ENCODE measurements around the gene CREB3L1.
A peak's percentile ranks its signal among the peaks of the same experiment; 100 is the strongest.

The CREB3L1 gene

DNA sequence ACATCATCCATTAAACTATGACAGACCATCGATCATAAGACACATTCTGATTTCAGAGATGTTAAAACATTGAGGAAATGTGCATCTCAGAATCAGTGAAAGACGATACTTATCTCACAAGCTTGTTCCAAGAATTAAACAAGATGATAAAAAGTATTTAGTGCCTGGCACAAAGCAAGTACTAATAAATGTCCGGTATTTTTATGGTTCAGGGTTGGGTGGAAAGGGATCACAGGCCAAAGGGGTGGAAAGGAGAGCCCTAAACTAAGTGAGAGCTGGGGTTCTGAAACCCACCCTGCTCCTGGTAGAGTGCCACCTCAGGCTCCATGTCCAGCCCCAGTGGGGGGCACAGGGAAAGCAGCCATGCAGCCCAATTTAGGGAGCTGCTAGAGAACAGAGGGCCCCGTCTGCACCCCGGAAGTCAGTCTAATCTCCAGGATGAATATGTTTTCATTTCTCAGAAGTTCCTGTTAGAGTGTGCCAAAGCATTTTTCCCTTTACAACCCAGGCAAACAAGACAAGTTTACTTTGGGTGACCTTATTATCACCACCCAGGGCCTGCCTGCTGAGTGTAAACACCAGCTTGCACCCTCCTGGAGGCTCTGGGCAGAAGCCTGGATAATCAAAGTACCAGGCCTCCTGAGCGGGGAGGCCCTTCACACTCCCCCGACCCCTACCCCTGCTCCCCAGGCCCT, 3.8 kb upstream of the CREB3L1 start:
- DNase-seq = no peak

DNA sequence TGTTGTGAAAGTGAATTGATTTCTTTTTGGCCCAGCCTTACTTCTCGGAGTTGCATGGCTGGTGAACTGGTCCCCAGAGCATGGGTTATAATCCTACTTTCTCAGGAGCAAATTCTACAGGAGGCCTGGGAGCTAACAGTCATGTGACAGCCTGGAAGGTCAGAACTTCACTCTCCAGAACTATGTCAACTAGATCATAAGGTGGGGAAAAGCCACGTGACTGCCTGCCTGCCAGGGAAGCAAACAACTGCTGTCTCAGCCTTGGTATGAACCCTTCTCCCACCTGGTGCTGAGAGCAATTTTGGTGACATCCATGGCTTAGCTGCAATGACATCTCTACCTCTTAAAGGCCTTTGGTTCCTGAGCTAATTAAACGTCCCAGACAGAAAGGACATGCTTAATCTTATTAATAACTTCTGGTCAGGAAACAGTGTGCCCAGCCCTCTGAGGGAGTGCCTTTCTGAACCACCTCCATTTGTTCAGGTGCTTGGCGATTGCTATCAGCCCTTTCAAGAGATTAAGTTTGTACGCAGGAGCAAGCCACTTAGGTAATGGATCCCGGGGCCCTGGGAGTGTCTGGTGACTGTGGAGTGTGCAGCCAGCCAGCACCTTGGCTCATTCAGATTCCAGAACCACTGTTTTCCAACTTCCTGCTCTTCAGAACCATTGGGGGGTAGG, 1.4 kb upstream of the CREB3L1 start:
- no peak for DNase-seq

DNA sequence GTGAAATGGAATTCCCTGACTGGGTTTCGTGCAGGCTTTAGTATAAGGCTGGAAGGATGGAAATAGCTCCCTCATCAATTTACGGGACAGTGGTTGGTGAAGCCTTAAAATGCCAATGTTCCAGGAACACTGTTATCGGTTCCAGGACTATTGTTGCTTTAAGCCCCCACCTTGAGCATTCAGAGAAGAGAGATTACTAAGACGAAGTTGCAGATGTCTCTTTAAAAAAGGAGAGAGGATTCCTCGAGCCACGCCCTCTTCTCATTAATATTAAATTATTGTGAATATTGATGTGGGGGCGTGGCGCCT, 195 bp upstream of the CREB3L1 start:
- DNase-seq = no peak

DNA sequence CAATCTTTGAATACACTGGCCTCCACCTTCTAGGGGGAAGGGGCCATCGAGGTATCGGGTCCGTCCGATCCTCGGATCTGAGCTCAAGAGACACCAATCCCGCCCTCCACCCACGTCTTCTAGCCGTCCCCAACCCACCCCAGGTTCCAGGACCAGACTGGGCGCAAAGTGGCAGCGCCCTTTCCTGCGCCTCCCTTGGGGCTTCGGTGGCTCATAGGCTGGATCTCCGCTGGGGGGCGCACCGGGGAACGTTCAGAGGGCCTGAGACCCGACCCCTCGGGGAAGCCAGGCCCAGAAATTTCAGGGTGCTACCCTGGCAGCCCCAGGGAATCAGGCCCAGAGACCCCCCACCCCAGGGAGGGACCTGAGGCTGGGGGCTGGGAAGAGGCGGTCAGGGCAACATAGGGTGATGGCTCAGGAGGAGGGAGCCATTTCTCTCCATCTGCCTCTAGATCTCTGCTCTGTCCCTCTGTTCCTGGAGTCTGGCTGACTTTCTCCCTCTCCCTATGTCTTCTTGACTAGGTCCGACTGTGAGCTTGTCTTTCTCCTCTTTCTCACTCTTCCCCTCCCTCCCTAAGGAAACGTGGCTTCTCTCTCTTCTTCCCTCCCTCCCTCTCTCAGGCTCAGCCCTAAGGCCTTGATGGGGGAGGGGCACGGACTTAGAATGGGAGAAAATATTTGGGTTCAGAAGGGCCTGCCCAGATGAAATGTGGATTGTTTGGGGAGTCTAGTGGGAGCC, 1.1 kb downstream of the CREB3L1 start:
- DNase-seq = peak; percentile 64 to 67

DNA sequence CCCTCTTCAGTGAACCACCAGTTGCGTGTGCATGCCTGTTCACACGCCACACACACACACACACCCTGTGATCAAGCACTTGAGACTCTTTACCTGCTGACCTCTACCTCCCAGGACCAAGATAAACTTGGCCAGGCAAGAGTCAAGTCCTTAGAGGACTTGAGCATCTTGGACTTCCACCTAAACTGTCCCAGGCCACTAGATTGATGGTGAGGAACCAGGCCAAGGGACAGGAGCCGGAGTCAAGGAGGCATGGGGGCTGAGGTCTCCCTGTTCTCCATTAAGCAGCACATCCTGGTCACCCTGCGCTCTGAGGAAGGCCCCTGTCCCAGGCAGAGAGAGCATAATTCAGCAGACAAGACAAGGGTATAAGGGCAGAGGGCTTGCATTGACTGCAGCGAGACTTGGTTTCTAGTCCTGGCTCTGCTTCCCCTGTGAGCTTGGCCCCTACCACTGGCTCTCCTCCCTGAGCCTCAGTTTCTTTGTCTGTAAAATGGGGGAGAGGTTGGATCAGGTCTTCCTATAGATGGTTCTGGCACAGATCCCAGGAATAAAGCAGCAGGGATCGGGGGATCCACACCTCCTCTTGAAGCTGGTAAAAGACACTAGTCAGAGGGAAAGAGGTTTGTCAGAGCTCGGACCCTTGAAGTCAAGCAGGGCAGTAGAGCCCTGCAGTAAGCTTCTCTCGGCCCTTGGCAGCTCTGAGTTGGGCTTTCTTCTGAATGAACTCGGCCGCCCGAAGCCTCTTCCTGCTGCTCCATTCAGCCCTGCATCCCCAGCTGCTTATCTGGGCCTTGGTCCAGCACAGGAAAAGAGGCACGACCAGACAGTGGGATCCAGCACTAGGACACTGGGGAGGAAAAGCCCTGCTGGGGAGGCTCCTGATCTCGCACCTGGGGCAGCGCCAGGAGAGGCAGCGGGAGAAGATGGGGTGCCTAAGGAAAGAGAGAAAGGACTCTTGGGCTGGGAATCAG, 2.0 kb downstream of the CREB3L1 start:
- DNase-seq = no peak

DNA sequence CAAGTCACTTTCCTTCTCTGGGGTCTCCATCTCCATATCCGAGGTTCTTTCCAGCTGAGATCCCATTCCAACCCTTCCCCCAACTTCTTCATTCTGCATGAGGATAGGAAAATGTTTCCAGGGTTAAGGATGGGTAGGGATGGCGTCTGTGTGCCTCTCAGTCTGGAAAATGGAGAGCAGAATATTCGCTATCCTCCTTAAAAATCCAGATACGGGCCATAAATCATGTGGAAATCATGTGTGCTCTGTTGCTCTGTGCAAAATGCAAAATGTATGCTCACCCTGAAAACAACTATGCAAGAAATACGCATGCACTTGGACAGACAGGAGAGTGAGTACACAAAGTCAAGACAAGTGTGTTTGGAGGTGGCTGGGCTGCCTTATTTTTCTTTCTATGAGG, 3.2 kb downstream of the CREB3L1 start:
- no peak for DNase-seq

DNA sequence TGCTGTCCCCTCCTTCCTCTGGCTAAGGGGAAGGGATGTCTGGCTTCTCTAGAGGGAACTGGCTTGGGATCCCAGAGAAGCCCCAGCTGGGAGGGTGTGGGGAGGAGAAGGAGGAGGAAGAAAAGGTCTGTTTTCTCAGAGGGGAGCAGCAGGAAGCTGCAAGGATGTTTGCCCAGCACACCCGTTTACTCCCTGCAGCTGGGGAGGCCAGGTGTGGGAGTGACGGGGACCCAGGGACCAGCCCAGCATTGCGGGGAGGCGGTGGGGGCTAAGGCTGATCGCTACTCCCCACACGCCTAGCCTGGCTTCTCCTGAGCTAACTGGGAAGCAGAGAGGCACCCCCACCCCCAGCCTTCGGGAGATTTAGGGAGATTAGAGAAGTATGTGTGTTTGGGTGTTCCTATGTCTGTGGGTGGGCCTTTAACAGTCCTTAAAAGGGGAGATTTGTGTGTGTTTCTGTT, 3.9 kb downstream of the CREB3L1 start:
- no peak for DNase-seq

DNA sequence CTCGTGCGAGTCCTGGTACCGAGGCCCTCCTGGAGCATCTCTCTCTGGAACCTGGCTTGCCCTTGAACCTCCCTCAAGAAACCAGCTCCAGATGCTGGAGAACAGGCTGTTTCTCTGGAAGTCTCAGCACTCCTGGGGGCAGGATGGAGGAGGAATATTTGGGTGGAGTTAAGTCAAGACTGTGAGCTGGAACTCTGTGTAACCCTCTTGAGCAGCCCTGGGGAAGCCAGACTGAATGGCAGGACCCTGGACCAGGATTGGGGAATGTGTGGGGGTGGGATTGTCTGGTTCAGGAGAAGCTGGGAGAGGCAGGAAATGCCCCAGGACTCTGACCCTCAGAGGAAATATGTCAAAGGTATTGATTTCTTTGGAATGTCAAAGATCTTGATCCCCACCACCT, 7.7 kb downstream of the CREB3L1 start:
- DNase-seq = no peak

DNA sequence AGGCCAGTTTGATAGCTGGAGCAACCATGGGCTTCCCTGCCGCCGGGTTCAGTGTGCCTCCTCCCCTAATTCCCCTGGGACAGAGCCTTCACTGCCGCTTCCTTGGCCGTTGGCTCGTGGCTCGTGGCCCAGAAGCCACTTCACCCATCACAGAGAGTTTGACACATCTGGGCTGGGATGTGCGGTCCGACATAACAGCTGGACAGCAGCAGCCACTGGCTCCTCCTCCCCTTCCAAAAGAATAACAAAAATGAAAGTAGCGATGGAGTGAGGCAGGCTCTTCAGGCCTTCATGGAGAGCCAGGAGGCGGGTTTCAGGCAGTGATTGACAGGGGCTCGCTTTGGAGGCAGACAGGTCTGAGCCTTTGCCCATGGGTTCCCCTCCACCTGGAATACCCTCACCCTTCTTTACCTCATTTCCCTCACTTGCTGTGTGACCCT, 8.2 kb downstream of the CREB3L1 start:
- DNase-seq = no peak

DNA sequence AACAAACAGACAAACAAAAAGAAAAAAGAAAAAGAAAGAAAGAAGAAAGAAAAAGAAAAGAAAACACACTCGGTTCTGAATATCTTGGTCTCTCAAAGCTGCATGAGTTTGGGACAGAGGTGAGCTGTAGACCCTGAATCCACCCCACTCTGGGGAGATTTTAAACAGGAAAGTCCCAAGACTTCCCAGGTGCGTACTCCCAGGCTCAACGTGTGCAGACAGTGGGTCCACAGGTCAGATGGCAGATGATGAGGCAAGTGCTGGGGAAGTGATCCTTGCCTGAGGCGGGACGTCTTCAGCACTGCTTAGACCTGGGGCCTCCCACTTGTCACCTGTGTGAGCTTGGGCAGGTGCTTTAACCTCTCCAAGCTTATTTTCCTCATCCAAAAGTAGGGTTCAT, 9.3 kb downstream of the CREB3L1 start:
- DNase-seq = no peak

DNA sequence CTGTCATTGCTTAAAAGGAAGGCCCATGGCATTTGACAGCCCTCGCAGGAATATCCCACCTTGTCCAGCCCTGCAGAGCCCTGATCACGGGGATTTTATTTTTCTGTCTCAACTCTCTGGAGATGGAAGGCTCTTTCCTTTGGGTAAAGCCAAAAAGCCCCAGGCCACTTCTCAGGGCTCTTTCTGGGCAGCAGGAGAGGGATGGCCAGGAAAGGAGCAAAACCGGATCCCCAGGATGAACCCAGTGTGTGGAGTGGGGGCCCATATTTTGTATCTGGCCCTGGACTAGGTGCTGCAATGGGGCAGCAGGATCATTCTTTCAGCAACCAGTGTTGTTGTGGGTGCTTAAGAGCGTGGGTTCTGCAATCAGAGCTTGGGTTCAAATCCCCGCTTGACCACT, 11.0 kb downstream of the CREB3L1 start:
- DNase-seq = no peak

DNA sequence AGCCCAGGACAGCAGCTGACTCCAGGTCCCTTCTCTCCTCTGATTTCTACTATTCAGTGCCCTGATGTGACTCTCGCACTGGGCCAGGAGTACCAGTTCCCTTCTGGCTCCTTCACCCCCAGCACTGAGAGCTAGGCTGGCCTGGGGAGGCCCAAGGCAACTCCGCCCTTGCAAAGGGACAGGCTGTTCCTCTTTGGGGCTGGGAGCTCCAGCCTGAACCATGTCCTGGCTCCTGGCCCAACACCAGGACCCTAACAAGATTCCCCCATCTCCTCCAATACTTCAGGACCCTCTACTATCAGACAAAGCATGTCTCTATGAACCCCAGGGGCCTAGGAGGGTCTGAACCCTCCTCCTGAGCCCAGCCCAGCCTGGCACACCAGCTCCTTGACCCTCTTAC, 12.5 kb downstream of the CREB3L1 start:
- no peak for DNase-seq

DNA sequence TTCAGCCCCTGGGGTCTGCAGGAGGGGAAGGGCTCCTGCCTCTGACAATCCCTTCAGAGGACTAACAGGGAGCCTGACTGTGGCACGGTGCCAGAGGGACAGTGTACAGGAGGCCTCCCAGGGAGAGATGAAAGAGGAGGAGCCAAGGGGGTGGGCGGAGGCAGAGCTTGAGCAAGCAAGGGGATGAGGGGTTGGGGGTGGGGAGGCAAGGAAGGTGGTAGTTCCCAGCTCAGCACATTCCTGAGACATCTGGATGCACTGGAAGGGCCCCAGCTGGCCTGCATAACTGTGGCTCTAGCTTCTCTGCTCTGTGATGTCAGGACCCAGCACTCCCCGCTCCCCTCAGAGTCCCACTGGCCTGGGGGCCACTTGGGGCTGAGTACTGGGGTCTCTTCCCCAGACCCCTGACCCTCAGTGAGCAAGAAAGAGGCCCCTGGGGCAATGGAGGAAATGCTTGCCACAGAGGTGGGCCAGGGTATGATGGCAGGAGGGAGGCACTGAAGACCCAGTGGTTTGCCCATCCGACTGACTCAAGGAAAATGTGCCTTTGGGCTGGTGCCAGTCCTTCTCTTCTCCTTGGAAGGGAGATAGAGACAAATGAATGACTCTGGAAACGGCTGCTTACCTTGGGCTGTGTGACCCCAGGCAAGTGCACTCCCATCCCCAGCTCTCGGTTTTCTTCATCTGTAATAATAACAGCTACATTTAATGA, 13.3 kb downstream of the CREB3L1 start:
- DNase-seq = no peak

DNA sequence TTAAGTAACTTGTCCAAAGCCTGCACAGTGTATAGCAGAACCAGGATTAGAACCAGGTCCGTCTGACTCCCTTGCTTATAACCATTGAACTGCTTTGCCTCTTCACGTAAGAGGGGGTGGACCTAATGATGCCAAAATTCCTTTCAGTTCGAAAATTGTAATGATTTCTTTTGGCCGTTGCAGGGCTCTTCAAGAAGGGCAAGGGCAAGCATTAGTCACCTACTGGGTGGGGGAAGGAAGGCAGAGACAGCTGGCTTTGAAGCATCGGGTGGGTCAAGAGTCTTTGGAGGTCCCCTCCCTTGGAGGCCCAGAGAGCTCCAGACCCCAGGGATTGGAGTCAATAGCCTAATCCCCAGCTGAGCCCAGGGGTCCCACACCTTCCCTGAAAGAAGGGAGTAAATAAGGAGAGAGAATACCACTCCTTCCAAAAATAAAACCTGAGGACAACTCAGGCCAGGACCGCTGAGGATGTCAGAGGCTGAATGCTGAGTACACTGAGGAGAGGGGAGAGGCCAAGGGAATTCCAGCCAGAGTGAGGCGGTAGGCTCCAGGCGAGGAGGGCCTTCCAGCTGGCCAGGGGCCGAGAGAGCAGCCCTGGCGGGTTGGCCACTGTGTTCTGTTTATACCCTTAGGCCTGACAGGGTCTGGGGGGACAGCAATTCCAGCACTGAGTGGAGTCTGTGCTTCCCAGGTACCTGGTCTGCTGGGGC, 14.1 kb downstream of the CREB3L1 start:
- no peak for DNase-seq

DNA sequence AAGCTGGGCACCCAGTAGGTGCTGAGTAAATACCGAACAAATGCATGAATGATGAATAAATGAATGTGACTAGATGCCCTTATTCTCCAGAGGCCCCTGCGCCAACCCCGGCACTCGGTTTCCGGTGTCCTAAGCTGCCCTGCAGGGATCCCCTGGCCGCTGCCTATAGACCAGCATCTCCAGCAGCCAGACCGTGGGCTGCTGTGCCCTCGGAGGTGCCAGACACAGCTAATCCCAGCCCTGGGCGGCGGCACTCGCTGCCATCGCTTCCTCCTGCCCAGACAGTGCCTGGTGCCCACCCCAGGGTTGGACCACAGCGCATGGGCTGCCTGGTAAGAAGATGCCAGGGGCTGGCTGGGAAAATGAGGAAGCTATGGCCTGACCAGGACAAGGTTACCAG, 15.6 kb downstream of the CREB3L1 start:
- DNase-seq = no peak

DNA sequence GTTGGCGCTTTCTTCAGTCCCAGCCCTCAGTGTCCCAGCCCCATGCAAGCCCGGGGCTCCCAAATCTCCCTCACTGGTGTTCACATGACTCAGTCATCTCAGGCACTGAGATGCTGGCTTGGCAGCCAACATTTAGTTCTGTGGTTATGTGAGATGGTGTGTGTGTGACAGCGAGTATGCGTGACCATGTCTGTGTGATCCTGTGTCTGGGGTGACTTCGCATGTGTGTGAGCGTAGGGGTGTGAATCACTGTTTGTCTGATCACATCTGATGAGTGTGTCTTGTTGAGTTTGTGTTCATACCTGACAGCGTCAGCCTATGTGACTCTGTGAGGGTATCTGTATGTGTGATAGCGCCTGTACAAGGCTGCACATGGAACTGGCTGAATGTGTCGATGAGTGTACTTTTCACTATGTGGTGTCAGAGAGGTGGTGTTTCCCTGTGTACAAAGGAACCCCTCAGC, 16.2 kb downstream of the CREB3L1 start:
- DNase-seq = no peak

DNA sequence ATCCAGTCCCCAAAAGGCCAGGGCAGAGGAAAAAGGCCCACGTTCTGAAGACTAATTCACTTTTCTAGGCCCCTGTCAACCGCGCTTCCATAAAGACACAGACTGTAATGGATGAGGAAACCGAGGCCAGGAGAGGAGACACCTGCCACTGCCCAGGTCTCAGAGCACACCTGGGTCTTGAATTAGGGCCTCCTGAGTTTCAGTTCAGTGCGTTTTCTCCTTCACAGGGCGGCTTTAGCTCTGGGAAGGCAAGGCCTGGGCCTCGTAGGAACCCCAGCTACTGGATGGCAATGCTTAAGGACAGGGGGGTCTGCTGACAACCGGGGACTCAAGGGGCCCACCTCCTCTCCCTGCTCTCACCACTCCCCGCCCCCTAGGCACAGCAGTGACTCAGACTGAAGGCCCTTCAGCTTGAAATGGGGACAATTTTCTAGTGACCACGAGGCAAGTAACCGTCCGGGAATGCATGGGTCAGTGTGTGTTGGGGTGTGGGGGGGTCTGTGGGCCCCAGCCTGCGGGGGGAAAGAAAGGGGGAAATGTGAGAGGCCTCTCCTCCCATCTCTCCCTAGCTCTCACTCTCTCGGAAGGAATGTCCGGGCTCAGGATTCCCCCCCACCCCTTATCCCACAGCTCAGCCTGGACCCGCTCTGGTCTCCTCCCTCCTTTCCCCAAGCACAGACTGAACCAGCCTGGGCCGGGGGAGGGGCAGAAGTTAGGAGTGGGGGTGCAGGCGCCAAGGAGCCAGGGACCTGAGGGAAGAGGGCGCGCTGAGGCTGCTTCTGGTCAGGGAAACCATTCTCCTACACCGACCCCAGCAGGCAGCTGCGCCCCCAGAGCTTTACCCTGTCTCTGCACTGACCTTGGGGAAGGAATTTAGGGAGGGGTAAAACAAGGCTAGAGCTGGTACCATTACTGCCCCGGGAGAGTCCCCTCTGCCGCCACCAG, 17.2 kb downstream of the CREB3L1 start:
- no peak for DNase-seq

DNA sequence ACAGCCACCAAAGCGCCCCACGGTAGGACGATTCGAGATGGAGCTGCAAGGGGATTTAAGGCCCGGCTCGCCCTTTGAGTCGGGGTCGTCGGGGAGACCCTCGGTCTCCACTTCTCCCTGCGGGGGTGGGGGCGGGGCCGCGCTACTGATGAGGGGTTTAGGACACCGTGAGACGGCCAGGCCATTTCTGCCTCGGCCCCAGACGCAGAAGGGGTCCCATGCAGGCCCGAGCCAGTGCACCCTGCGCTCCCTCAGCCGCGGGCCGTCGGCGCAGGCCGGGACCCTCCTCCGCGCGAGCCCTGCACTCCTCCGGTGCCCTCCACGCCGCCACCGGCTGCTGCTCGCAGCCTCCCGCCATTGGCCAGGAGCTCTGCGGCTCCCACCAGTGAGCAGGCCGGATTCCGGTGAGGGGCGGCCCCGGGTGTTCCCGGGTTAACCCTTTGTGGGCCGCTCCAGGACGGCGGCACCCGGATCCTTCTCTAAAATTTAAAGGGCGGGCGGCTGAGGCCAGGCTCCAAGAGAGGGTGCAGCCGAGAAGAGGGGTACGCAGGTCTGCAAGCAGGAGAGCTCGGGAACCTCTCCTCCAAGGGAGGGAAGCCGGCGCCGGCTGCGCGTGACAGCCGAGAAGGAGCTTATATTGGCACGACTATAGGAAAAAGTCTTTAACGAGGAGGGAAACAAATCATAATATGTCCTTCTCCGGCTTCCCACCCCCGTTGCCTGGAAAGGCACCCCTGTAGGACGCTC, 18.0 kb downstream of the CREB3L1 start:
- DNase-seq = peak; percentile 76 to 81

DNA sequence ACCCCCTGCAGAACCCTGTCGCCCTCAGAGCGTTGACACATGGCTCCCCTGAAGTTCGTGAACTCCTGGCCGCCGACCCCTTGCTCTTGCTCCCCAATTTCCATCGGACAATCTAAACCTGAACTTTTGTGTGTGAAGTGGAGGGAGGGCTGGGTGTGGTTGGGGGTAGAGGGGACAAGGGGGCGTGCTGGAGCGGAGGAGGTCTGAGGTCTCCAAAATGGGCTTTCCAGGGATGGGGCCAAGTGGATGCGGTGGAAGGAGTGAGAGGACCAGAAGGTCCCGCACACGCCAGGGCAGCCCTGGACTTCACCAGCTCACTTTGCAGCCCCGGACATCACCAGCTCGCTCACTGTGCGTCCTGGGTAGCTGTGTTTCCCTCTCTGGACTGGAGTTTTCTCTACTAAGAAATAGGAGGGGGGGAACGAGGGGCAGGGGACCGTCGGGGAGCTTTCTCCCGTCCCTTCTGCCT, 18.6 kb downstream of the CREB3L1 start:
- DNase-seq = no peak
